OCI-LY1 (cell line): Measurements from ENCODE around the gene DSG1.

Source experiments
- H2AFZ ChIP-seq: fragments of 200-600 bp; sonication (generic), shearing (Covaris generic); 2 replicates; pipeline ENCODE4 v1.6.0; 2014; ENCODE audit warnings: antibody characterized with exemption, mild to moderate bottlenecking, low read length
- H3F3A ChIP-seq: fragments of 200-600 bp; sonication (generic), shearing (Covaris generic); 2 replicates; pipeline ENCODE4 v1.6.0; 2014; ENCODE audit warnings: mild to moderate bottlenecking, antibody characterized with exemption, low read length, moderate library complexity; ENCODE audit not compliant: insufficient read depth
- H3K27ac ChIP-seq: fragments of 200-600 bp; sonication (generic); 2 replicates; pipeline ENCODE4 v1.5.1; 2014; ENCODE audit warnings: low read length, mixed run types, mild to moderate bottlenecking, low read depth; ENCODE audit not compliant: poor library complexity, severe bottlenecking
- H3K27me3 ChIP-seq: fragments of 200-600 bp; sonication (generic); 2 replicates; pipeline ENCODE4 v1.6.0; 2014; ENCODE audit warnings: antibody characterized with exemption, mild to moderate bottlenecking, low read length, moderate library complexity; ENCODE audit not compliant: insufficient read depth
- H3K36me3 ChIP-seq: fragments of 200-600 bp; sonication (generic); 2 replicates; pipeline ENCODE4 v1.6.1; 2014; ENCODE audit warnings: mild to moderate bottlenecking, antibody characterized with exemption, low read length, moderate library complexity, mixed read lengths; ENCODE audit not compliant: insufficient read depth
- H3K4me1 ChIP-seq: fragments of 200-600 bp; sonication (generic); 2 replicates; pipeline ENCODE4 v1.5.1; 2014; ENCODE audit warnings: mild to moderate bottlenecking, low read length, moderate library complexity; ENCODE audit not compliant: insufficient read depth, severe bottlenecking
- H3K4me2 ChIP-seq: fragments of 200-600 bp; sonication (generic), shearing (Covaris generic); 2 replicates; pipeline ENCODE4 v1.6.1; 2014; ENCODE audit warnings: low read length
- H3K4me3 ChIP-seq: fragments of 200-600 bp; sonication (generic); 2 replicates; pipeline ENCODE4 v1.5.1; 2014; ENCODE audit warnings: low read length, low read depth, mild to moderate bottlenecking, mixed read lengths; ENCODE audit not compliant: poor library complexity, severe bottlenecking
- H3K79me2 ChIP-seq: fragments of 200-600 bp; shearing (Covaris generic); 2 replicates; pipeline ENCODE4 v1.6.1; 2016; ENCODE audit warnings: mixed run types, low read length, mixed read lengths; ENCODE audit not compliant: insufficient read depth
- H3K9ac ChIP-seq: fragments of 200-600 bp; sonication (generic), shearing (Covaris generic); 2 replicates; pipeline ENCODE4 v1.6.1; 2014; ENCODE audit warnings: mild to moderate bottlenecking, low read length, mixed read lengths
- H3K9me2 ChIP-seq: fragments of 200-600 bp; sonication (generic), shearing (Covaris generic); 2 replicates; pipeline ENCODE4 v1.6.1; 2014; ENCODE audit warnings: low read depth, mild to moderate bottlenecking, low read length, mixed read lengths
- H3K9me3 ChIP-seq: fragments of 200-600 bp; shearing (Covaris generic); 2 replicates; pipeline ENCODE4 v1.6.1; 2014; ENCODE audit warnings: low read length, mixed read lengths
- H4K20me1 ChIP-seq: fragments of 200-600 bp; sonication (generic), shearing (Covaris generic); 2 replicates; pipeline ENCODE4 v1.6.0; 2016; ENCODE audit warnings: mild to moderate bottlenecking, low read length; ENCODE audit not compliant: insufficient read depth
- CTCF ChIP-seq: fragments of 200-600 bp; sonication (generic), shearing (Covaris generic); IDR thresholded peaks from 2 replicates; pipeline ENCODE4 v1.5.1; 2017; ENCODE audit warnings: mild to moderate bottlenecking, antibody characterized with exemption, low read length, moderate library complexity, mixed read lengths
- EZH2 ChIP-seq: fragments of 200-600 bp; sonication (generic), shearing (Covaris generic); IDR thresholded peaks from 2 replicates; pipeline ENCODE4 v1.8.0; 2017; ENCODE audit warnings: borderline replicate concordance, mixed run types, mild to moderate bottlenecking, antibody characterized with exemption, low read length, moderate library complexity, mixed read lengths

DSG1 gene

DNA sequence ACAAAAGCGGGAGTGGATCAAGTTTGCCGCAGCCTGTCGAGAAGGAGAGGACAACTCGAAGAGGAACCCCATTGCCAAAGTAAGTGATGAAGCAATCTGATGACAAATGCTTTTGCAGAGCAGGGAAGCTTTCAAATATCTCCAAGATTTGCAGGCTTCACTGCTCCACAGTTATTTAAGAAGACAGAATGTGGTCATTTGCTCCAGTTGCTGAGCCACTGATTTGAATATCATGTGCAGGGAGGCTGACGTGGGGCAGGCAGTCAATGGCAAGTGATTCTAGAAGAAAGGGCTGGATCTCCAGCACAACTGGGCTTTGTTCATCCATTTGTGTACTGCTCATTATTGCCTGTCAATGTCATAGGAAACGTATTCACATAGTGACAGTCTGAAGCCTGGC, 68.8 kb downstream of the DSG1 start:
- TF ChIP-seq CTCF (no peak), EZH2 (no peak)
- Histone ChIP-seq H3K4me3 (no peak overlapping the region), H3K27me3 (no peaks in the 10 kb centered on the region)

DNA sequence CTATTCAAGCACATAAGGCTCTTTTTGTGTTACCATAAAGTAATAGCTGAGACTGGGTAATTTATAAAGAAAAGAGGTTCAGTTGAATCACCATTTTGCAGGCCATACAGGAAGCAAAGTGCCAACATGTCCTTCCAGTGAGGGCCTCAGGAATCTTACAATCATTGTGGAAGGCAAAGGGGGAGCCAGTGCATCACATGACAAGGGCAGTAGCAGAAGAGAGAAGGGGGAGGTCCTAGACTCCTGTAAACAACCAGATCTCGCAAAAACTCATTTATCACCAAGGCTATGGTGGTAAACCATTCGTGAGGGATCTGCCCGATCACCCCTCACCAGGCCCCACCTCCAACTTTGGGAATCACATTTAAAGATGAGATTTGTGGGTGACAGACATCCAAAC, 75.3 kb downstream of the DSG1 start:
- Histone ChIP-seq H3K27me3 (no peaks in the 10 kb centered on the region), H3K36me3 (no peaks in the 10 kb centered on the region), H3F3A (no peaks in the 10 kb centered on the region), H3K27ac (no peak overlapping the region), H3K4me3 (no peak overlapping the region), H3K79me2 (no peaks in the 10 kb centered on the region), H3K9me3 (no peaks in the 10 kb centered on the region), H2AFZ (no peak overlapping the region), H3K4me1 (no peaks in the 10 kb centered on the region), H3K9ac (no peak overlapping the region), H3K9me2 (no peaks in the 10 kb centered on the region), H4K20me1 (no peaks in the 10 kb centered on the region), H3K4me2 (no peak overlapping the region)
- no peak for TF ChIP-seq CTCF
- TF ChIP-seq EZH2 = no peak

More for the DNA sequence above, 68.8 kb downstream of the DSG1 start:
- no peaks in the 10 kb centered on the region for H3K9me3 ChIP-seq
- no peaks in the 10 kb centered on the region for H3K4me1 ChIP-seq
- H3K79me2 ChIP-seq = no peaks in the 10 kb centered on the region
- H2AFZ ChIP-seq = no peak overlapping the region
- no peak overlapping the region for H3K27ac ChIP-seq
- H3F3A ChIP-seq = no peaks in the 10 kb centered on the region
- H4K20me1 ChIP-seq = no peaks in the 10 kb centered on the region
- H3K9me2 ChIP-seq = no peaks in the 10 kb centered on the region
- H3K4me2 ChIP-seq = no peak overlapping the region
- H3K36me3 ChIP-seq = no peaks in the 10 kb centered on the region
- no peak overlapping the region for H3K9ac ChIP-seq

- no peak overlapping the region for H3K9ac ChIP-seq
- H2AFZ ChIP-seq = no peak overlapping the region
Observed at GRCh38 chr18:31396796-31397612, 79.0 kb downstream of the DSG1 start.

More at GRCh38 chr18:31396796-31397612, 79.0 kb downstream of the DSG1 start:
- Histone ChIP-seq H3F3A (no peaks in the 10 kb centered on the region), H3K9me2 (no peaks in the 10 kb centered on the region), H3K4me1 (no peaks in the 10 kb centered on the region), H3K4me3 (no peak overlapping the region), H3K27me3 (no peaks in the 10 kb centered on the region), H3K27ac (no peak overlapping the region), H3K9me3 (no peaks in the 10 kb centered on the region), H3K36me3 (no peaks in the 10 kb centered on the region), H4K20me1 (no peaks in the 10 kb centered on the region), H3K4me2 (no peak overlapping the region), H3K79me2 (no peaks in the 10 kb centered on the region)
- TF ChIP-seq CTCF (no peak), EZH2 (no peak)
